C4-2B (cell line): ENCODE data around the gene NAAA.

Experiments
- CTCF ChIP-seq: fragments of 450-650 bp; conservative IDR thresholded peaks from 2 replicates; pipeline ENCODE4 v1.5.1; 2017; ENCODE audit warnings: mild to moderate bottlenecking
- ZFX ChIP-seq: fragments of 450-650 bp; IDR thresholded peaks from 2 replicates; pipeline ENCODE4 v1.6.1; 2017

GRCh38 chr4:75876218-75876617 is 64.6 kb downstream of the NAAA start:
- TF ChIP-seq CTCF (no peak), ZFX (no peak)
